Activated CD8-positive, alpha-beta T cell treated with anti-CD3 and anti-CD28 coated beads for 36 hours (primary cell): ENCODE data around the gene F2. TPM values are rescaled to one million over a fixed set of nuclear protein-coding genes. Genes with fewer than 3 reads are reported as not detected.

Experiments used
- ATAC-seq: fragments of 200-7000 bp; cut with Tn5 transposase; one replicate; pipeline ENCODE4 v1.10.0; 2021; ENCODE audit warnings: mild to moderate bottlenecking, moderate library complexity
- CTCF ChIA-PET: fragments of 350-600 bp; sonication (Branson Sonifier 250); formaldehyde crosslinking; loops from one replicate; lab custom pipeline; 2021; ENCODE audit warnings: antibody characterized with exemption; lab: Charles Lee
- POLR2A ChIA-PET: fragments of 350-600 bp; sonication (Branson Sonifier 250); formaldehyde crosslinking; loops from one replicate; lab custom pipeline; 2021; ENCODE audit warnings: antibody characterized with exemption; lab: Charles Lee
- DNase-seq: peaks from one replicate; pipeline ENCODE4 v3.0.0-alpha.2; 2020
- H3K27ac Mint-ChIP-seq: one replicate; pipeline ENCODE4 v1.8.0; 2021; ENCODE audit warnings: mild to moderate bottlenecking, mixed read lengths
- H3K27me3 Mint-ChIP-seq: one replicate; pipeline ENCODE4 v1.8.0; 2021; ENCODE audit warnings: mixed read lengths
- H3K36me3 Mint-ChIP-seq: one replicate; pipeline ENCODE4 v1.8.0; 2021; ENCODE audit warnings: low read depth, mixed read lengths
- H3K4me1 Mint-ChIP-seq: one replicate; pipeline ENCODE4 v1.8.0; 2021; ENCODE audit warnings: low read depth, mixed read lengths
- H3K4me3 Mint-ChIP-seq: one replicate; pipeline ENCODE4 v1.8.0; 2021; ENCODE audit warnings: mild to moderate bottlenecking, moderate library complexity, mixed read lengths
- H3K9me3 Mint-ChIP-seq: one replicate; pipeline ENCODE4 v1.8.0; 2021; ENCODE audit warnings: mixed read lengths
- intact Hi-C: fragments of 100-400 bp; cut with micrococcal nuclease; formaldehyde crosslinking; loops from one replicate; pipeline ENCODE4 v1.10.0; 2022
- total RNA-seq, 2 experiments: library from RNA; stranded (reverse); gene quantifications; one replicate each; pipeline ENCODE4 v1.2.3, GENCODE V29; 2021
- TF ChIP-seq, protein P1 (sequence below): fragments of 200-600 bp; IDR thresholded peaks from one replicate; pipeline ENCODE4 v1.8.0; 2022; ENCODE audit warnings: antibody characterized with exemption, mild to moderate bottlenecking

Gene F2
- total RNA-seq, 2 experiments from 2014 or later, result not detected

DNA sequence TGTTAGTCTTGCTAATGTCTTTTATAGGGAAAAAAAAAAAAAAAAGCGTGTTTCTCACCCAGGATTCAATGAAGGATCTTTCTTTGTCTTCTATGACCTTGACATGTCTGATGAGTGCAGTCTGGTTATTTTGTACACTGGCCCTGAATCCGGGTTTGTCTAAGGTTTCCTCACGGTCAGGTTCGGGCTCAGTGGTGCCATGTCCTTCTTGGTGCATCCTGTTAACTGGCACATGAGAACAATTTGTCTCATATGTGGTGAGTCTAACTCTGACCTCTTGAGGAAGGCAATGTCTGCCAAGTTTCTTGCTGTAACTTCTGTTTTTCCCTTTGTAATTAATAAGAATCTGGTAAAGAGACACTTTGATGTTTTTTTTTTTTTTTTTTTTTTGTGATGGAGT lies 12.5 kb downstream of the F2 start:
- Mint-ChIP-seq H3K27me3 (no peaks in the 10 kb centered on the region), H3K36me3 (no peaks in the 10 kb centered on the region), H3K4me3 (no peak overlapping the region), H3K4me1 (no peaks in the 10 kb centered on the region), H3K27ac (no peak overlapping the region), H3K9me3 (no peaks in the 10 kb centered on the region)
- ChIA-PET CTCF (no interaction called here), POLR2A (no interaction called here)
- DNase-seq (no peak), ATAC-seq (no peak)
- TF ChIP-seq, protein P1, sequence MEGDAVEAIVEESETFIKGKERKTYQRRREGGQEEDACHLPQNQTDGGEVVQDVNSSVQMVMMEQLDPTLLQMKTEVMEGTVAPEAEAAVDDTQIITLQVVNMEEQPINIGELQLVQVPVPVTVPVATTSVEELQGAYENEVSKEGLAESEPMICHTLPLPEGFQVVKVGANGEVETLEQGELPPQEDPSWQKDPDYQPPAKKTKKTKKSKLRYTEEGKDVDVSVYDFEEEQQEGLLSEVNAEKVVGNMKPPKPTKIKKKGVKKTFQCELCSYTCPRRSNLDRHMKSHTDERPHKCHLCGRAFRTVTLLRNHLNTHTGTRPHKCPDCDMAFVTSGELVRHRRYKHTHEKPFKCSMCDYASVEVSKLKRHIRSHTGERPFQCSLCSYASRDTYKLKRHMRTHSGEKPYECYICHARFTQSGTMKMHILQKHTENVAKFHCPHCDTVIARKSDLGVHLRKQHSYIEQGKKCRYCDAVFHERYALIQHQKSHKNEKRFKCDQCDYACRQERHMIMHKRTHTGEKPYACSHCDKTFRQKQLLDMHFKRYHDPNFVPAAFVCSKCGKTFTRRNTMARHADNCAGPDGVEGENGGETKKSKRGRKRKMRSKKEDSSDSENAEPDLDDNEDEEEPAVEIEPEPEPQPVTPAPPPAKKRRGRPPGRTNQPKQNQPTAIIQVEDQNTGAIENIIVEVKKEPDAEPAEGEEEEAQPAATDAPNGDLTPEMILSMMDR, result no peak
- intact Hi-C loops, result no loop called here

DNA sequence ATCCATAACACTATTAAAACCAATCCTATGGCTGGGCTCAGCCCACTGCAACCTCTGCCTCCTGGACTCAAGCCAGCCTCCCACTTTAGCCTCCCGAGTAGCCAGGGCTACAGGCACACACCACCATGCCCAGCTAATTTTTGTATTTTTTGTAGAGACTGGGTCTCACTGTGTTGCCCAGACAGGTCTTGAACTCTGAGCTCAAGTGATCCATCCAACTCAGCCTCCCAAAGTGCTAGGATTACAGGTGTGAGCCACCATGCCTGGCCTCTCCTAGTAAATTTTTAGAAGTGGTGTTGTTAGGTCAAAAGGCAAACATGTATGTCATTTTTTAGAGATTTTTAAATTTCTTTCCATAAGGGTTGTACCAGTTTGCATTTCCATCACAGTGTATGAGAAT lies 14.2 kb downstream of the F2 start:
- TF ChIP-seq, protein P1, result no peak
- DNase-seq (no peak), ATAC-seq (no peak)
- Mint-ChIP-seq H3K36me3 (no peaks in the 10 kb centered on the region), H3K27me3 (no peaks in the 10 kb centered on the region), H3K4me1 (no peaks in the 10 kb centered on the region), H3K27ac (no peak overlapping the region), H3K9me3 (no peaks in the 10 kb centered on the region), H3K4me3 (no peak overlapping the region)
- ChIA-PET CTCF (no interaction called here), POLR2A (interaction anchor here (0.6 kb wide), 2 partner anchors 168 to 554 kb away, joined by 3 read pairs; no protein-coding TSS in a partner anchor)
- intact Hi-C loops, result no loop called here

DNA sequence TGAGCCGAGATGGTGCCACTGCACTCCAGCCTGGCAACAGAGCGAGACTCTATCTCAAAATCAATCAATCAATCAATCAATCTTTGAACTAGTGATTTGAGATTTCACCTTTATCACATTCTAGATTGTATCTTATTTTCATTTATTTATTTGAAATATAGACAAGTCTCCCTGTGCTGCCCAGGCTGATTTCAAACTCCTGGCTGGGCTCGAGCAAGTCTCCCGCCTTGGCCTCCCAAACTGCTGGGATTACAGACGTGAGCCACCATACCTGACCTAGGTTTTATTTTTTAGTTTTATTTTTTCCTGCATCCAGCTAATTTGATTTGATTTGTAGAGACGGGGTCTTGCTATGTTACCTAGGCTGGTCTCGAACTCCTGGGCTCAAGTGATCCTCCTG lies 17.1 kb downstream of the F2 start:
- TF ChIP-seq, protein P1, result no peak
- no peaks in the 10 kb centered on the region for H3K27me3 Mint-ChIP-seq
- no peak overlapping the region for H3K4me3 Mint-ChIP-seq
- H3K9me3 Mint-ChIP-seq, result no peaks in the 10 kb centered on the region
- intact Hi-C loops, result no loop called here
- no peaks in the 10 kb centered on the region for H3K4me1 Mint-ChIP-seq
- DNase-seq (no peak), ATAC-seq (no peak)
- ChIA-PET POLR2A (no interaction called here), CTCF (no interaction called here)
- H3K36me3 Mint-ChIP-seq, result peaks cover 4% of the 10 kb centered on the region
- H3K27ac Mint-ChIP-seq, result no peak overlapping the region

DNA sequence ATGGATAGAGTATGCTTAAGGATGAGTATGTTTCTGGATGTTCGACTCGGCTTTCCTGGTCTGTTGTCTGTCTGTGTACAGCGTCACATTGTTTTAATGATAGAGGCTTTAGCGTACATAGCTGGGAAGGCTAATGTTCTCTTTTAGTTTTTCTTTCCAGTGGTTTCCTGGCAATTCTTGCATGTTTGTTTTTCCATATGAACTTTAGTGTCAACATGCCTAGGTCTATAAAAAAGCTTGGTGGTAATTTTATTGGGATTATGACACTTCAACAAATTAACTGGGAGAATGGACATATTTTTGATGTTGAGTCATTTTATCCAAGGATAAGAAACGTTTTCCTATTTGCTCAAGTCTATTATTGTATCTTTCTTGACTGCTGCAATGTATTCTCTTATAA lies 17.6 kb downstream of the F2 start:
- ATAC-seq (no peak), DNase-seq (no peak)
- ChIA-PET CTCF (no interaction called here), POLR2A (no interaction called here)
- Mint-ChIP-seq H3K36me3 (peaks cover 8% of the 10 kb centered on the region), H3K27ac (no peak overlapping the region), H3K9me3 (no peaks in the 10 kb centered on the region), H3K4me1 (no peaks in the 10 kb centered on the region), H3K4me3 (no peak overlapping the region), H3K27me3 (no peaks in the 10 kb centered on the region)
- TF ChIP-seq, protein P1, result no peak
- intact Hi-C loops, result no loop called here

DNA sequence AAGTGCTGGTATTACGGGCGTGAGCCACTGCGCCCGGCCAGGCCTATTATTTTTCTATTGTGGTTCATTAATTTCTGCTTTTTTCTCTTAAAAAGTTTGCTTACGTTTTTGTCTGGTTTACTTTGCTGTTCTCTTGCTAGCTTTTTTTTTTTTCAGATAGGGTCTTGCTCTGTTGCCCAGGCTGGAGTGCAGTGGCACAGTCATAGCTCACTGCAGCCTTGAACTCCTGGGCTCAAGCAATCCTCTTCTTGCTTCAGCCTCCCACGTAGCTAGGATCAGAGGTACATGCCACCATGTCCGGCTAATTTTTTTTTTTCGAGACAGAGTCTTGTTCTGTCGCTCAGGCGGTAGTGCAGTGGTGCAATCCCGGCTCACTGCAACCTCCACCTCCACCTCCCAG lies 18.7 kb downstream of the F2 start:
- ChIA-PET CTCF (interaction anchor here (1.3 kb wide), 1 partner anchor 248 kb away, joined by 3 read pairs; no protein-coding TSS in a partner anchor), POLR2A (interaction anchor here (0.7 kb wide), 1 partner anchor 220 kb away, joined by 4 read pairs; no protein-coding TSS in a partner anchor)
- no peaks in the 10 kb centered on the region for H3K27me3 Mint-ChIP-seq
- H3K4me1 Mint-ChIP-seq, result no peaks in the 10 kb centered on the region
- H3K9me3 Mint-ChIP-seq, result no peaks in the 10 kb centered on the region
- no peak for ATAC-seq
- no peak overlapping the region for H3K27ac Mint-ChIP-seq
- no peak for DNase-seq
- no peak overlapping the region for H3K4me3 Mint-ChIP-seq
- intact Hi-C loops, result no loop called here
- TF ChIP-seq, protein P1, result no peak
- peaks cover 19% of the 10 kb centered on the region for H3K36me3 Mint-ChIP-seq
